T-helper 2 cell treated with Interferon-gamma antibody and Interleukin-4, amounts not matched to agents 100 ng/mL and 5 ng/mL, for 36 hours (primary cell): ENCODE data around the gene F8. TPM values are rescaled to one million over a fixed set of nuclear protein-coding genes. Genes with fewer than 3 reads are reported as not detected.
"Not testable (repeated sequence)": the region's sequence is repeated elsewhere in the genome, so short reads cannot be mapped to it uniquely, and the experiment has no call there.

Experiments used
- intact Hi-C: fragments of 100-400 bp; cut with micrococcal nuclease; formaldehyde crosslinking; loops from one replicate; pipeline ENCODE4 v1.15.1; 2023
- total RNA-seq: library from RNA; stranded (reverse); gene quantifications from 2 replicates; pipeline ENCODE4 v1.2.3, GENCODE V29; 2022

The F8 gene
- total RNA-seq, 1 donor from 2014 or later: 5.1 TPM

GRCh38 chrX:154818916-154819770 lies 203.4 kb downstream of the F8 start:
- intact Hi-C loops: no loop called here

GRCh38 chrX:154817048-154817618 lies 205.4 kb downstream of the F8 start:
- intact Hi-C loops: not testable (repeated sequence)

GRCh38 chrX:154816326-154816898 lies 206.1 kb downstream of the F8 start:
- intact Hi-C loops: not testable (repeated sequence)

GRCh38 chrX:154815274-154815818 lies 207.2 kb downstream of the F8 start:
- intact Hi-C loops: no loop called here

GRCh38 chrX:154813801-154814200 lies 208.7 kb downstream of the F8 start:
- intact Hi-C loops: no loop called here

GRCh38 chrX:154812341-154813101 lies 210.0 kb downstream of the F8 start:
- intact Hi-C loops: no loop called here

- intact Hi-C loops: no loop called here
Measured at GRCh38 chrX:154809939-154810665, 212.4 kb downstream of the F8 start.

GRCh38 chrX:154806837-154807501 lies 215.6 kb downstream of the F8 start:
- intact Hi-C loops: no loop called here

- intact Hi-C loops: loop anchor here (2.0 kb wide), 1 partner anchor 43 kb away; the partner anchor contains the start of gene DKC1
Measured at GRCh38 chrX:154805696-154806091, 216.8 kb downstream of the F8 start.

- intact Hi-C loops: loop anchor here (2.0 kb wide), 1 partner anchor 42 kb away; the partner anchor contains the start of gene DKC1
Measured at GRCh38 chrX:154804957-154805695, 217.4 kb downstream of the F8 start, which contains the start of gene MPP1. Gene MPP1, minus strand, starts transcription at chrX:154805485. Its CDS starts 112 bp downstream, at chrX:154805373.

GRCh38 chrX:154804261-154804956 lies 218.1 kb downstream of the F8 start:
- intact Hi-C loops: loop anchor here (2.0 kb wide), 1 partner anchor 42 kb away; the partner anchor contains the start of gene DKC1

- intact Hi-C loops: no loop called here
Measured at GRCh38 chrX:154802947-154803346, 219.6 kb downstream of the F8 start.

GRCh38 chrX:154800478-154801210 lies 221.9 kb downstream of the F8 start:
- intact Hi-C loops: no loop called here

GRCh38 chrX:154799556-154800348 lies 222.8 kb downstream of the F8 start:
- intact Hi-C loops: no loop called here

GRCh38 chrX:154797006-154797405 lies 225.5 kb downstream of the F8 start:
- intact Hi-C loops: no loop called here

- intact Hi-C loops: no loop called here
Measured at GRCh38 chrX:154795016-154795415, 227.5 kb downstream of the F8 start.
